ENCODE results near the gene HUNK. TPM values are rescaled to one million over a fixed set of nuclear protein-coding genes. Genes with fewer than 3 reads are reported as not detected.
A peak's percentile ranks its signal among the peaks of the same experiment; 100 is the strongest.

HUNK gene
- total and polyA plus RNA-seq, 4 experiments from 2014 or later: 0.07 to 0.44 (median 0.26) TPM; not detected in 1

GRCh38 chr21:31959881-31960280, 87.1 kb downstream of the HUNK start:
- ChIA-PET POLR2A (ENCODE audit: partially characterized antibody) (no interaction called here), CTCF (ENCODE audit: partially characterized antibody) (no interaction called here)
- Histone ChIP-seq H3K27ac (ENCODE audit: low read depth, low read length) (no peak overlapping the region), H3K4me1 (ENCODE audit: insufficient read depth, low read length) (peaks cover 26% of the 10 kb centered on the region), H3K36me3 (ENCODE audit: insufficient read depth, low read length) (no peaks in the 10 kb centered on the region), H3K4me3 (ENCODE audit: low read length in 2 of 2) (no peak overlapping the region), H3K27me3 (ENCODE audit: insufficient read depth, low read length) (no peaks in the 10 kb centered on the region), H3K9me3 (ENCODE audit: control insufficient read depth in 1 of 2, low read length in 2 of 2) (no peaks in the 10 kb centered on the region)
- DNase-seq: no peak
- Mint-ChIP-seq H3K27me3 (peaks cover under 1 to 6% of the 10 kb centered on the region in 2 donors), H3K9me3 (peaks cover 0 to 10% (median 2%) of the 10 kb centered on the region in 8 donors), H3K36me3 (no peaks in the 10 kb centered on the region), H3K4me1 (peaks cover 0 to 11% (median 6%) of the 10 kb centered on the region in 4 donors), H3K27ac (no peak overlapping the region), H3K4me3 (no peak overlapping the region)
- intact Hi-C loops (cut with micrococcal nuclease): no loop called here

GRCh38 chr21:31961027-31961426, 88.2 kb downstream of the HUNK start:
- Histone ChIP-seq H3K27ac (ENCODE audit: low read depth, low read length) (no peak overlapping the region), H3K9me3 (ENCODE audit: control insufficient read depth in 1 of 2, low read length in 2 of 2) (no peaks in the 10 kb centered on the region), H3K27me3 (ENCODE audit: insufficient read depth, low read length) (no peaks in the 10 kb centered on the region), H3K36me3 (ENCODE audit: insufficient read depth, low read length) (no peaks in the 10 kb centered on the region), H3K4me3 (ENCODE audit: low read length in 2 of 2) (no peak overlapping the region), H3K4me1 (ENCODE audit: insufficient read depth, low read length) (peaks cover 24% of the 10 kb centered on the region)
- no peak overlapping the region for H3K4me3 Mint-ChIP-seq
- POLR2A ChIA-PET (ENCODE audit: partially characterized antibody): no interaction called here
- CTCF ChIA-PET (ENCODE audit: partially characterized antibody): no interaction called here
- intact Hi-C loops (cut with micrococcal nuclease): no loop called here
- H3K9me3 Mint-ChIP-seq: peaks cover 0 to 10% (median 2%) of the 10 kb centered on the region in 8 donors
- peaks cover 5 to 7% of the 10 kb centered on the region in 2 donors for H3K27me3 Mint-ChIP-seq
- no peak for DNase-seq
- no peak overlapping the region for H3K27ac Mint-ChIP-seq
- H3K36me3 Mint-ChIP-seq: no peaks in the 10 kb centered on the region
- H3K4me1 Mint-ChIP-seq: peaks cover 0 to 11% (median 6%) of the 10 kb centered on the region in 4 donors

- Histone ChIP-seq H3K27me3 (ENCODE audit: insufficient read depth, low read length) (no peaks in the 10 kb centered on the region), H3K4me3 (ENCODE audit: low read length in 2 of 2) (no peak overlapping the region), H3K27ac (ENCODE audit: low read depth, low read length) (no peak overlapping the region), H3K36me3 (ENCODE audit: insufficient read depth, low read length) (no peaks in the 10 kb centered on the region), H3K4me1 (ENCODE audit: insufficient read depth, low read length) (peaks cover 18% of the 10 kb centered on the region), H3K9me3 (ENCODE audit: control insufficient read depth in 1 of 2, low read length in 2 of 2) (no peaks in the 10 kb centered on the region)
- Mint-ChIP-seq H3K27me3 (peaks cover 5 to 7% of the 10 kb centered on the region in 2 donors), H3K4me1 (peaks cover 0 to 7% (median 3%) of the 10 kb centered on the region in 4 donors), H3K4me3 (no peak overlapping the region), H3K9me3 (peaks cover 0 to 10% (median 2%) of the 10 kb centered on the region in 8 donors), H3K36me3 (no peaks in the 10 kb centered on the region), H3K27ac (no peak overlapping the region)
- intact Hi-C loops (cut with micrococcal nuclease): no loop called here
- ChIA-PET CTCF (ENCODE audit: partially characterized antibody) (no interaction called here), POLR2A (ENCODE audit: partially characterized antibody) (no interaction called here)
- DNase-seq: no peak
Observed at GRCh38 chr21:31961704-31962103, 88.9 kb downstream of the HUNK start.

GRCh38 chr21:31964692-31965091, 91.9 kb downstream of the HUNK start:
- Mint-ChIP-seq H3K4me1 (no peaks in the 10 kb centered on the region), H3K27ac (no peak overlapping the region)
- CTCF ChIA-PET (ENCODE audit: partially characterized antibody): no interaction called here

GRCh38 chr21:31967334-31967733, 94.5 kb downstream of the HUNK start:
- Mint-ChIP-seq H3K27me3 (peaks cover 5% of the 10 kb centered on the region in 2 donors), H3K4me3 (no peak overlapping the region), H3K9me3 (peaks cover 0 to 7% (median 2%) of the 10 kb centered on the region in 8 donors), H3K36me3 (no peaks in the 10 kb centered on the region), H3K4me1 (no peaks in the 10 kb centered on the region), H3K27ac (no peak overlapping the region)
- DNase-seq: no peak
- ChIA-PET POLR2A (ENCODE audit: partially characterized antibody) (no interaction called here), CTCF (ENCODE audit: partially characterized antibody) (no interaction called here)
- no peak overlapping the region for H3K4me3 ChIP-seq (ENCODE audit: low read length in 2 of 2)
- no peaks in the 10 kb centered on the region for H3K9me3 ChIP-seq (ENCODE audit: control insufficient read depth in 1 of 2, low read length in 2 of 2)
- H3K36me3 ChIP-seq (ENCODE audit: insufficient read depth, low read length): no peaks in the 10 kb centered on the region
- no peaks in the 10 kb centered on the region for H3K27me3 ChIP-seq (ENCODE audit: insufficient read depth, low read length)
- intact Hi-C loops (cut with micrococcal nuclease): no loop called here
- no peak overlapping the region for H3K27ac ChIP-seq (ENCODE audit: low read depth, low read length)
- H3K4me1 ChIP-seq (ENCODE audit: insufficient read depth, low read length): no peaks in the 10 kb centered on the region

More at GRCh38 chr21:31964692-31965091, 91.9 kb downstream of the HUNK start:
- peaks cover 5 to 7% of the 10 kb centered on the region in 2 donors for H3K27me3 Mint-ChIP-seq
- intact Hi-C loops (cut with micrococcal nuclease): no loop called here
- no peak for DNase-seq
- H3K4me1 ChIP-seq (ENCODE audit: insufficient read depth, low read length): no peaks in the 10 kb centered on the region
- no peak overlapping the region for H3K27ac ChIP-seq (ENCODE audit: low read depth, low read length)
- H3K36me3 Mint-ChIP-seq: no peaks in the 10 kb centered on the region
- H3K9me3 ChIP-seq (ENCODE audit: control insufficient read depth in 1 of 2, low read length in 2 of 2): no peaks in the 10 kb centered on the region
- peaks cover 0 to 10% (median 0%) of the 10 kb centered on the region in 8 donors for H3K9me3 Mint-ChIP-seq
- POLR2A ChIA-PET (ENCODE audit: partially characterized antibody): no interaction called here
- H3K4me3 Mint-ChIP-seq: no peak overlapping the region
- H3K36me3 ChIP-seq (ENCODE audit: insufficient read depth, low read length): no peaks in the 10 kb centered on the region
- no peak overlapping the region for H3K4me3 ChIP-seq (ENCODE audit: low read length in 2 of 2)
- H3K27me3 ChIP-seq (ENCODE audit: insufficient read depth, low read length): no peaks in the 10 kb centered on the region

GRCh38 chr21:31972622-31973021, 99.8 kb downstream of the HUNK start:
- ChIA-PET POLR2A (ENCODE audit: partially characterized antibody) (no interaction called here), CTCF (ENCODE audit: partially characterized antibody) (no interaction called here)
- Histone ChIP-seq H3K4me3 (ENCODE audit: low read length in 2 of 2) (no peak overlapping the region), H3K9me3 (ENCODE audit: control insufficient read depth in 1 of 2, low read length in 2 of 2) (no peaks in the 10 kb centered on the region), H3K27ac (ENCODE audit: low read depth, low read length) (no peak overlapping the region), H3K36me3 (ENCODE audit: insufficient read depth, low read length) (no peaks in the 10 kb centered on the region), H3K27me3 (ENCODE audit: insufficient read depth, low read length) (no peaks in the 10 kb centered on the region), H3K4me1 (ENCODE audit: insufficient read depth, low read length) (peaks cover 19% of the 10 kb centered on the region)
- H3K27me3 Mint-ChIP-seq: peaks cover 3 to 8% of the 10 kb centered on the region in 2 donors
- H3K4me3 Mint-ChIP-seq: no peak overlapping the region
- no peak overlapping the region for H3K27ac Mint-ChIP-seq
- DNase-seq: no peak
- H3K9me3 Mint-ChIP-seq: peaks cover 0 to 17% (median 8%) of the 10 kb centered on the region in 8 donors
- peaks cover 0 to 6% of the 10 kb centered on the region in 2 donors for H3K36me3 Mint-ChIP-seq
- peaks cover 2 to 17% (median 16%) of the 10 kb centered on the region in 4 donors for H3K4me1 Mint-ChIP-seq
- intact Hi-C loops (cut with micrococcal nuclease): no loop called here

GRCh38 chr21:31973402-31973944, 100.7 kb downstream of the HUNK start:
- Histone ChIP-seq H3K36me3 (ENCODE audit: insufficient read depth, low read length) (no peaks in the 10 kb centered on the region), H3K9me3 (ENCODE audit: control insufficient read depth in 1 of 2, low read length in 2 of 2) (no peaks in the 10 kb centered on the region), H3K4me1 (ENCODE audit: insufficient read depth, low read length) (peaks cover 19% of the 10 kb centered on the region), H3K27me3 (ENCODE audit: insufficient read depth, low read length) (no peaks in the 10 kb centered on the region), H3K27ac (ENCODE audit: low read depth, low read length) (no peak overlapping the region), H3K4me3 (ENCODE audit: low read length in 2 of 2) (no peak overlapping the region)
- H3K9me3 Mint-ChIP-seq: peaks cover 0 to 17% (median 8%) of the 10 kb centered on the region in 8 donors
- no peak for DNase-seq
- peak overlapping the region in 5 of 7 donors; percentile 3 to 26 (median 18) for H3K27ac Mint-ChIP-seq
- H3K4me3 Mint-ChIP-seq: peak overlapping the region in 1 of 8 donors; percentile 15
- peaks cover 3 to 8% of the 10 kb centered on the region in 2 donors for H3K27me3 Mint-ChIP-seq
- peaks cover 2 to 17% (median 16%) of the 10 kb centered on the region in 4 donors for H3K4me1 Mint-ChIP-seq
- ChIA-PET CTCF (ENCODE audit: partially characterized antibody) (no interaction called here), POLR2A (ENCODE audit: partially characterized antibody) (no interaction called here)
- H3K36me3 Mint-ChIP-seq: peaks cover 0 to 6% of the 10 kb centered on the region in 2 donors
- intact Hi-C loops (cut with micrococcal nuclease): no loop called here
